Fibroblast of lung (primary cell): ENCODE data around the gene CCDC138.

ENCODE experiments used
- CTCF ChIP-seq, 2 donors: IDR thresholded peaks in 1 of 2; conservative IDR thresholded peaks in 1 of 2; 1 replicate in 1 of 2; 2 replicates in 1 of 2; pipeline ENCODE4 v1.5.1; 2011 to 2012; ENCODE audit warnings: low read length in 2 of 2, control low read depth in 1 of 2, inconsistent platforms in 1 of 2, low read depth in 1 of 2, mild to moderate bottlenecking in 1 of 2
- EZH2 ChIP-seq: IDR thresholded peaks from 2 replicates; pipeline ENCODE4 v1.5.1; 2012; ENCODE audit warnings: low read length, control low read depth, mild to moderate bottlenecking; ENCODE audit errors: missing control alignments

- TF ChIP-seq CTCF (conservative IDR thresholded peaks at IDR 0.05 in 1 of 2, IDR thresholded peaks at IDR 0.05 in 1 of 2; ENCODE audit: low read depth in 1 of 2, low read length in 2 of 2) (no peak), EZH2 (no peak)
Observed at GRCh38 chr2:108833219-108833618, 46.6 kb downstream of the CCDC138 start.
